ENCODE data around the gene DAPK1.

The DAPK1 gene

DNA sequence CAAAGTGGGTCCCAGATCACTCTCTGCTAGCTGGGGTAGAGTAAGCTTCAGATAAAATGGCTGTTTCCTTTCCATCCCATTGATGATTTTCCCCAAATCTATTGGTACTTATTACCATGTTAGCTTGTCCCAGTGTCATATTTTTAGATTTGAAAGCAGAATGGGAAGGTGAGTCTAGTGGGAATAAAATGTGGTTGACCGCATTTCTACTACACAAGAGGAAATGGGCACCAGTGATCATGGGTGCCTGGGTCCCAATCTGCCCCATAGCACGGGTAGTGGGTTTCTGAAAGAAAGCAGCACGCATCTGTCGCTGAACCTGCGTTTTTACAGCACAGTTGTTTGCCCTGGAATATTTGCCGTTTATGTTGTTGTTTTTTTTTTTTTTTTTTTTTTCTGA lies 20.1 kb downstream of the DAPK1 start:
- no peak for DNase-seq (ENCODE audit: low read depth)

DNA sequence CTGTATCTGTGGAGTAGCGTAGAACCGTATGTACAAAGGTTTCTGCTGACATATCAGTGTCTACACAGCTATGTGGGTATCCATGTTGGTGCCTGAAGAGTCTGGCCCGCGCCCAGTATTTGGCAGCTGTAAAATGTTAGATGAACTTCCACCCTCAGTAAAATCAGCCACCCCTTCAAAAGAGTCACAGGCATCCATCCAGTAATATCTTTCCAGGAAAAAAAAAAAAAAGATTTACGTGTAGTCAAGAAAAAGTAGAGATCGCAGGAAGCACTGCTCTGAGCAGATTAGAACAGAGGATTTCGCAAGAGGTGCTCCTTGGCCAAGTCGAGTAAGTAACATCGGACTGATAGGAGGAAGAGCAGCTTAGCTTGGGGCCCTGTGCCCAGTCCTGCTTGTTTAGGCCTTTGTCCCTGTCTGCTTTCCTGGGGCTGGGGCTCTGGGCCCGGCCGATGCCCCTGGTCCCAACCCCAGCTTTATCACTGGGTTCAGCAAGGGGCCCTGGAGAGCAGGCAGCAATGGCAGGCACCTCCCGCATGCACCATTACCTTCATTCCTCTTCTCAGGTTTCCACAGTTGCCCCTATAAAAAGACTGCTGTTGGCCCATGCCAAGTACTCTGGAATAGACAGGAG lies 21.2 kb downstream of the DAPK1 start:
- DNase-seq (ENCODE audit: low read depth): no peak

DNA sequence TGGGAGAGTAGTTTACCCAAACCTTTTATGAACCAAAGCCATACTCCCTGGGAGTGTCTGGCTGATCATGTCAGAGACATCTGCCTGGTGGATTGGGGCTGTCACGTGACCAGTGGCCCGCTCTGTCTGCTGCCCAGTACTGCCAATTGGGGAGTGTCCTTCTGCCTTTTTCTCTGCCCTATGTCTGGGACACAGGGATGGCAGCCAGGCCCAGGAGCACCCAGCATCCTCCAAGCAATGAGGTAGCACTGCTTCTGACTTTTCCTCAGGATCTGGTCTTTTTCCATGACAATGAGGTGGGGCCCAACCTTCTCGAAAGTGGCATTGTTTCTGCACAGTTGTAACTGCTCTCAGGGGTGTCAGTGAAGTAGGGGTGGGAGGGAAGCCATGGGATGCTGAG lies 21.8 kb downstream of the DAPK1 start:
- DNase-seq (ENCODE audit: low read depth): no peak

DNA sequence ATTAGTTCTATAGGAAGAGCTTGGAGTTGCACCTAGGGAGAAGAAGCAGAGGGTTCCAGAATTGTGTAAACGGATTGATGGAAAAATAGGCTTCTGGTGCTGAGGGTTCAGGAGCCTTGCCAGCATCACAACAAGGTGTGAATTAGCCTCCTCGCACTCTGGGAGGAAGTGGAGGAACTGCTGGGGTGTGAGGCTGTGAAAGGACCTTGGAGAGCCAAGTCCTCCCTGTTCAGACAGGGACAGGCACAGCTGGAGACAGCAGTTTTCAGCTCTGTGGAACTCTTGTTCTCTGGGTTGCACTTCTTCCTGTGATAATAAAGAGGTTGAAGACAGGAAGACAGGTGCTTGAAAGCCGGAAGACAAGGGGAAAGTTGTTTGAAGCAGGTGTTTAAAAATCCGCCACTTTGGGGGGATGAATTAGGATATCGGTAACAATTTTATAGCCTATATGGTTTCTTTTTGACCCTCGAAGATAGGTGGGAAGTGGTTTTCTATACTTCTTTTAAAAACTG lies 22.6 kb downstream of the DAPK1 start:
- no peak for DNase-seq (ENCODE audit: low read depth)

DNA sequence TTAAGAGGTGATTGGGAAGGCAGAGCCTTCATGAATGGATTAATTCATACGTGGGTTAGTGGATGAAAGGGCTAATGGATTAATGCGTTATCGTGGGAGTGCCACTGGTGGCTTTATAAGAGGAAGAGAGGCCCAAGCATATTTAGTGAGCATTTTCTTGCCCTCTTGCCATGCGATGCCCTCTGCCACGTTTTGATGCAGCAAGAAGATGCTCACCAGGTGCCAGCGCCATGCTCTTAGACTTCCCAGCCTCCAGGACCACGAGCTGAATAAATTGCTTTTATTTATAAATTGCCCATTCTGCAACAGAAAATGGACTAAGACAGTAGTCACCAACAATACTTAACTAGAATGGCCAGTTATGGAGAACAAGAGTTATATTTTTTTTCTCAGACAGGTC lies 24.2 kb downstream of the DAPK1 start:
- no peak for DNase-seq (ENCODE audit: low read depth)

DNA sequence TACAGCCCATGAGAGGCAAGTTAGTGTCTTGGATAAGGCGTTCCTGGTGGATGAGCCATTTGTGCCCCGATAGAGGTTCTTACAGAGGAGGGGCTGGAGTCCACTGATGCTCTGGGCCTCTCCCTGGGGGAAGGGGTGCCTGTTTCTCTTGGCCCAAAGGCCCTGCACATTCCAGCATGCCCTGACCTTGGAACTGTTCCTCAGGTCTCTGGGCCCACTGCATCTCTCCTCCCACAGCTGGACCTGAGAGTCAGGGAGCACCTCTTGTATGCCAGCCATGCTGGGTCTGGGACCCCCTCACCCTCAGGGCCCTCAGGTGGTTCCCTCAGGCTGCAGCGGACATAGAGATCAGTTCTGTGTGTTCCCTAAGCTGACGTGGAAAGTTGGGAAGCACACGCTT lies 26.4 kb downstream of the DAPK1 start:
- DNase-seq (ENCODE audit: low read depth): no peak

DNA sequence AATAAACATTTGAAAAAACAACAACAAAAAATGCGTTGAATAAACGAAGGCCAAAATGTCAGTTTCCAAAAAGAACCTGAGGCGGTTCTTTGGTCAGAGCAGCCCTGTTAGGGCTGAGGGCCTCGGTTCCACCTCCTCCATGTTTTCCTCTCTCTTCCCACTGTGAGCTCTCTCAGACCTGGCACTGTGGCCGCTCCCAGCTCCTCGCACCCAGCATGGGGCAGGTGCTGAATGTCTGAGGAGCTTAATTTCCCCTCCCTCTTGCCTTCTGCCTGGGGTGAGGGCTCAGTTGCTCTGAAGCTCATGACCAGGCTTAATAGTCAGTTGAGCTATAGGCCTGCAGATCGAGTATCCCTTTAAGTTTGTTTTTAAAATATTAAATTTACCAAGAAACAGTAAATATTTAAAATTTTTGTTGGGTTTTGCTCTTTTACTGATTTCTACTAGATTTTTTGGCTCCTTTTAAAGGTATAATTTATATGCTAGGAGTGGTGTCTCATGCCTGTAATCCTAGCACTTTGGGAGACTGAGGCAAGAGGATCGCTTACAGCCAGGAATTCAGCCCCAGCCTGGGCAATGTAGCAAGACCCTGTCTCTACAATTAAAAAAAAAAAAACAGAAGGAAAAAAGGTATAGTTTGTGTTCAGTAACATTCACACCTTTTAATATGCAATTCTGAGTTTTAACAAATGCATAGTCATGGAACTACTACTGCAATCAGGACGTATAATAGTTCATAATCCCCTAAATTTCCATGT lies 28.1 kb downstream of the DAPK1 start:
- DNase-seq (ENCODE audit: low read depth): no peak

GRCh38 chr9:87527211-87527916 lies 29.7 kb downstream of the DAPK1 start:
- no peak for DNase-seq (ENCODE audit: low read depth)

DNA sequence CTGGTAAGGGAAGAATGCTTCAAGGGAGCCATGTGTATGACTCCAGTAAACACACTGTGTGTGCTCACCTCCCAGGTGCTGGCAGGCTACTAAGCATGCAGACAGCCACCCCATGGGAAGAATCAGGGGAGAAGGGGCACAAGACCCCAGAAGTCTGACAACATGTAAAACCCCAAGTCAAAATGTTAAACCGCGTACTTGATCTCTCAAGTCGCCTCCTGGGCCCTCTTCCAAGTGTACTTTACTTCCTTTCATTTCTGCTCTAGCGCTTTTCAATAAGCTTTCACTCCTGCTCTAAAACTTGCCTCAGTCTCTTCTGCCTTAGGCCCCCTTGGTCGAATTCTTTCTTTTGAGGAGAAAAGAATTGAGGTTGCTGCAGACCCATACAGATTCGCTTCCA lies 31.3 kb downstream of the DAPK1 start:
- no peak for DNase-seq (ENCODE audit: low read depth)

DNA sequence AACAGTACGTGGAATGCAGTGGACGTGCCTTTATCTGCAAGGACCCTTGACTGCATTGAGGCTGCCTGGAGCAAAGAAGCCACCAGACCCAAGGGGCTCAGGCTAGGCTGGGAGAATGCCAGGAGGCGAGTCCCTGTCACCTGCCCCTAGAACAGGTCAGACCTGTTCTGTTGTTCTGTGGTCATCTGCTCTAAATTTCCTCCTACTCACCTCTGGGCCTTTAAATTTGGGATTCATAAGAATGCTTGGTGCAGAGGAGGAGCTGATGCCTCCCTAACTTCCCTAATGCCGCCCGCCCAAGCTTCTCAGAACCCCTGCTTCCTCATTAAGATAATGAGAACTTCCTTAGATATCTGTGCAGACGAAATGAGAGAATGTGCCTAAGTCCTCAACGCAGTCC lies 32.0 kb downstream of the DAPK1 start:
- no peak for DNase-seq (ENCODE audit: low read depth)

- DNase-seq (ENCODE audit: low read depth): no peak
These were observed 33.0 kb downstream of the DAPK1 start for GRCh38 chr9:87530716-87531115.

DNA sequence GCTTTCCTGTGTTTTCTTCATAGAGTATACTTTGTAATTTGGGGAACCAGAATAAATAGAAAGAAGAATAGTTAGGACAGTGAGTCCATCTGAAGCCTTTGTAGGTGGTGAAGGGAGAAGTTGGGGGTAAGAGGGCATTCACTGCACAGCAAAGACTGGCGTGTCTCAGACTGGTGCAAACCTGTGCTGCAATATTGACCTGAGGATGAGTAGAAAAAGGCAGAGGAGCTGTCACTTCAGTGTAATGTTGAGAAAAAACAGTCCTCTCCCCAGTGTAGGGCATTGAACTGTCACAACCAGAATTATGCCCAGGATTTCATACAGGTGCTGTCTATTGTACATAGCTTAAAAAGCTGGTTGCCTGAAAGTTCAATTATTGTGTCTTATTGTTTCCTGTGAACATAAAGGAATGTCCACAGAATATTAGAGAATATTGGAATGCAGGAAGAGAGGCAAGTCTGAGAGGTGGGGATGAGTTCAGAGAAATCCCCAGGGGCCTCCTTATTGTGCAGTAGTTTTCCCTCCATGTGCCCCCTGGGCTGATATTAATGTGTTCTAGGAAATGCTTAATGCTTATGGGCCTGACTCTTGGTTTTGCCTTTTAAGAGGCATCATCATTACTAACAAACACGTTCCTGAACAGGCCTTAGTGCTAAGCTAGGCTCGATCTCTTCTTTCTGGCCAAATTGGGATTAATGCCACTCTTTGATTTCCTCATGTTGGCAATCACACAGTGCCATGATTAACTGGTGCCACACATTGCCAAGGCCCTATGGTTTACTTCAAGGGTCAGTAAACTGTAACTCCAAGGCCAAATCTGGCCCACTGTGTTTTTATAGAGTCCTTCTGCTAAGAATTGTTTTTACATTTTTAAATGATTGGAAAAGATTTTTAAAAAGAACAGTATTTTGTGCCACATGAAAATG lies 34.0 kb downstream of the DAPK1 start:
- no peak for DNase-seq (ENCODE audit: low read depth)

- DNase-seq (ENCODE audit: low read depth): no peak
These were observed 35.6 kb downstream of the DAPK1 start for GRCh38 chr9:87533271-87533670.

GRCh38 chr9:87534036-87534435 lies 36.4 kb downstream of the DAPK1 start:
- DNase-seq (ENCODE audit: low read depth): no peak

- DNase-seq (ENCODE audit: low read depth): no peak
These were observed 37.3 kb downstream of the DAPK1 start for GRCh38 chr9:87534957-87535356.

DNA sequence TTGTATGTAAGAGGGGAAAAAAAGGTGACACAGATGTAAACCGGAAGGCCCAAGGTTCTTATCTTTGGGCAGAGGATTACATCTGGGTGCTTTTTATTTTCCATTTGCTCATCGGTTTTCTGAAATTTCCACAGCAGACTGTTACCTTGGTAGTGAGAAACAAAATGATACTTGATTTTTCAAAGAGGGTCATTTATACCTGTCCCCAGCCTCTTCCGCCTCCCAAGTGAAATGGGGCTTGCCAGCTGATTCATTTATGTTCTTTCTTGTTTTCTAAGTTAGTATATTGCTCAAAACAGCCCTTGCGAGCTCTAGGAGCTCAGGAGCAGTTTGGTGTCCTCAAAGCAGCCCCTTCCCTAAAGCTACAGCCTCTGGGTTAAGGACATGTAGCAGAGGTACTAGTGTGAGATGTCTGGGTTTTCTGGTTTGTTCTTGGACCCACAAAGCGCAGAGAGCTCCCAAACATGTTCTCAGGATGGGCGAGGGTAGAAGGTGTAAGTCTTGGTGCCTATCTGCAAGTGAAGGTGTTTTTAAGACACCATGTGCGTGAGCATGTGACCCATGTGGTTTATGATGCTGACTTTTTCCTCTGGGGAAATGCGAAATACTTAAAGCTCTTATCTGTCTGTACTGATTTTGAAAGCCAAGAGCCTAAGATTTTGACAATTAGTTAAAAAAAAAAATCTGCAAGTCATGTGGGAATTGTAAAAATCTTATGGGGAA lies 38.3 kb downstream of the DAPK1 start:
- DNase-seq (ENCODE audit: low read depth): no peak

GRCh38 chr9:87537625-87538024 lies 40.0 kb downstream of the DAPK1 start:
- DNase-seq (ENCODE audit: low read depth): no peak

- DNase-seq (ENCODE audit: low read depth): no peak
These were observed 42.9 kb downstream of the DAPK1 start for GRCh38 chr9:87540444-87541105.

GRCh38 chr9:87541663-87542062 lies 44.0 kb downstream of the DAPK1 start:
- DNase-seq (ENCODE audit: low read depth): no peak

- no peak for DNase-seq (ENCODE audit: low read depth)
These were observed 44.5 kb downstream of the DAPK1 start for GRCh38 chr9:87542141-87542540.

DNA sequence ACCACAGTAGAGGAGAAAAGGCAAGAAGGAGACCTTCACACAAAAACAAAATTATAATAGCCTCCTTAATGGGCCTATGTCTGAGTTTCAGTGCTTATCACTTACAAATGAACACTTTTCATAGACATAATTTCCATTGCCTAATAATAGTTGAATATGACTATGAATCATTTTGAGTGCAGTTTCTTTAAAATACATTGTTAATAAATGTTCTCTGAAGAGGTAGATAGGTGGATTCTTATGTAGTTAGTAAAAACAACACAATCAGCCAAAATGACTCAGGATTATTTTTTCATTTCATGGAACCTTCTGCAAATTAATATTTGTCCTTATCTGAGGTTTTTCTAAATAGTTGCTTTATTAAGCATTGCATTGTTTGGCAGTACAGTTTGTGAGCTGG lies 45.6 kb downstream of the DAPK1 start:
- DNase-seq (ENCODE audit: low read depth): no peak
